H1 (cell line): ENCODE results near the gene OBSCN. TPM values are rescaled to one million over a fixed set of nuclear protein-coding genes. Genes with fewer than 3 reads are reported as not detected.

Experiments
- CTCF ChIA-PET: fragments of 300-600 bp; sonication (Branson Sonifier 250); formaldehyde crosslinking; loops from one replicate; lab custom pipeline; 2021; ENCODE audit not compliant: partially characterized antibody; lab: Charles Lee
- POLR2A ChIA-PET: fragments of 300-600 bp; sonication (Branson Sonifier 250); formaldehyde crosslinking; loops from one replicate; lab custom pipeline; 2021; ENCODE audit warnings: inconsistent platforms; ENCODE audit not compliant: partially characterized antibody; lab: Charles Lee
- DNase-seq, 2 experiments: peaks; one replicate each; pipeline versions ENCODE4 v3.0.0 to v3.0.0-alpha.2; 2010 to 2022; ENCODE audit warnings: low spot score in 2 of 2, low read depth in 1 of 2, mixed read lengths in 1 of 2
- FAIRE-seq: peaks from 2 replicates; lab custom pipeline; 2011; peaks lifted over from hg19 to GRCh38; lab: Jason Lieb, UNC
- H2AFZ ChIP-seq: 2 replicates; pipeline ENCODE4 v1.8.1; 2012; ENCODE audit warnings: low read length, inconsistent platforms
- H2AK5ac ChIP-seq: 2 replicates; pipeline ENCODE4 v1.6.1; 2013; ENCODE audit warnings: low read depth, low read length
- H2BK120ac ChIP-seq: replicated peaks from 2 replicates; pipeline ENCODE3; 2013; ENCODE audit warnings: low read depth, low read length, inconsistent platforms
- H2BK12ac ChIP-seq: 2 replicates; pipeline ENCODE4 v1.6.1; 2013; ENCODE audit warnings: low read depth, low read length
- H2BK15ac ChIP-seq: 2 replicates; pipeline ENCODE4 v1.6.1; 2013; ENCODE audit warnings: low read length
- H2BK20ac ChIP-seq: 2 replicates; pipeline ENCODE4 v1.6.1; 2013; ENCODE audit warnings: low read length
- H2BK5ac ChIP-seq: 2 replicates; pipeline ENCODE4 v1.6.1; 2013; ENCODE audit warnings: low read depth, low read length
- H3K14ac ChIP-seq: 2 replicates; pipeline ENCODE4 v1.6.1; 2013; ENCODE audit warnings: inconsistent platforms; ENCODE audit not compliant: insufficient read length
- H3K18ac ChIP-seq: 2 replicates; pipeline ENCODE4 v1.6.1; 2013; ENCODE audit warnings: low read length; ENCODE audit errors: extremely low read depth
- H3K23ac ChIP-seq: 2 replicates; pipeline ENCODE4 v1.6.1; 2013; ENCODE audit warnings: inconsistent platforms; ENCODE audit not compliant: insufficient read length
- H3K23me2 ChIP-seq: 2 replicates; pipeline ENCODE4 v1.6.1; 2013; ENCODE audit warnings: low read depth, low read length
- H3K27ac ChIP-seq: 2 replicates; pipeline ENCODE4 v1.6.1; 2011; ENCODE audit warnings: low read depth, low read length, inconsistent platforms
- H3K27me3 ChIP-seq, 4 experiments: replicated peaks in 1 of 4; 1 replicate in 1 of 4; 2 replicates in 3 of 4; pipeline versions ENCODE4 v1.6.1 to v1.8.1; 2011 to 2013; ENCODE audit warnings: low read length in 3 of 4, mild to moderate bottlenecking in 3 of 4, inconsistent platforms in 2 of 4, mixed read lengths in 2 of 4, moderate library complexity in 1 of 4; ENCODE audit not compliant: control insufficient read depth in 3 of 4, insufficient read depth in 3 of 4; ENCODE audit errors: extremely low read depth in 1 of 4
- H3K36me3 ChIP-seq, 4 experiments: 2 replicates each; pipeline versions ENCODE4 v1.6.1 to v1.8.1; 2011 to 2013; ENCODE audit warnings: mild to moderate bottlenecking in 4 of 4, low read length in 3 of 4, moderate library complexity in 2 of 4, control low read depth in 1 of 4, inconsistent platforms in 1 of 4; ENCODE audit not compliant: insufficient read depth in 4 of 4, control insufficient read depth in 2 of 4
- H3K4ac ChIP-seq: replicated peaks from 2 replicates; pipeline ENCODE3; 2013; ENCODE audit warnings: low read length, low read depth, mixed read lengths, inconsistent platforms; ENCODE audit not compliant: insufficient read length
- H3K4me1 ChIP-seq, 4 experiments: replicated peaks in 1 of 4; 1 replicate in 1 of 4; 2 replicates in 3 of 4; pipeline versions ENCODE4 v1.6.1 to v1.8.1; 2011 to 2013; ENCODE audit warnings: low read length in 3 of 4, inconsistent platforms in 2 of 4, mixed read lengths in 1 of 4; ENCODE audit not compliant: insufficient read depth in 4 of 4, control insufficient read depth in 3 of 4
- H3K4me2 ChIP-seq, 2 experiments: 2 replicates each; pipeline versions ENCODE4 v1.6.1 to v1.8.1; 2011 to 2013; ENCODE audit warnings: low read depth in 2 of 2, low read length in 2 of 2, control low read depth in 1 of 2, inconsistent platforms in 1 of 2, mild to moderate bottlenecking in 1 of 2; ENCODE audit not compliant: insufficient read depth in 1 of 2
- H3K4me3 ChIP-seq, 4 experiments: fragments of 200-600, 300-600 bp in 1 of 4; sonication (generic), shearing (Covaris generic), sonication (Bioruptor Twin) in 1 of 4; 2 replicates each; pipeline versions ENCODE4 v1.5.1 to v1.8.1; 2011 to 2016; ENCODE audit warnings: low read length in 4 of 4, low read depth in 3 of 4, control low read depth in 2 of 4, inconsistent platforms in 2 of 4, mild to moderate bottlenecking in 2 of 4, mixed read lengths in 1 of 4, moderate library complexity in 1 of 4; ENCODE audit not compliant: insufficient read depth in 2 of 4; ENCODE audit errors: extremely low read depth in 1 of 4
- H3K56ac ChIP-seq: replicated peaks from 2 replicates; pipeline ENCODE3; 2013; ENCODE audit warnings: low read depth, mild to moderate bottlenecking, mixed read lengths, low read length, inconsistent platforms; ENCODE audit not compliant: insufficient read length
- H3K79me1 ChIP-seq: 2 replicates; pipeline ENCODE4 v1.6.1; 2013; ENCODE audit warnings: low read depth, low read length, control low read depth
- H3K79me2 ChIP-seq, 2 experiments: 2 replicates each; pipeline versions ENCODE4 v1.6.1 to v1.8.1; 2012 to 2013; ENCODE audit warnings: low read length in 2 of 2, mild to moderate bottlenecking in 2 of 2, inconsistent platforms in 1 of 2; ENCODE audit not compliant: insufficient read depth in 2 of 2, control insufficient read depth in 1 of 2
- H3K9ac ChIP-seq, 4 experiments: replicated peaks in 1 of 4; 1 replicate in 1 of 4; 2 replicates in 3 of 4; pipeline versions ENCODE4 v1.6.1 to v1.8.1; 2011 to 2013; ENCODE audit warnings: low read depth in 3 of 4, low read length in 3 of 4, control low read depth in 2 of 4, mild to moderate bottlenecking in 2 of 4, moderate library complexity in 2 of 4, inconsistent platforms in 1 of 4; ENCODE audit errors: extremely low read depth in 1 of 4
- H3K9me3 ChIP-seq, 2 experiments: 2 replicates each; pipeline versions ENCODE4 v1.6.1 to v1.8.1; 2012 to 2013; ENCODE audit warnings: mild to moderate bottlenecking in 2 of 2, moderate library complexity in 2 of 2, control low read depth in 1 of 2, inconsistent platforms in 1 of 2, low read depth in 1 of 2, low read length in 1 of 2, mixed read lengths in 1 of 2; ENCODE audit not compliant: insufficient read depth in 2 of 2
- H4K20me1 ChIP-seq, 2 experiments: replicated peaks in 1 of 2; 2 replicates each; pipeline versions ENCODE3 to v1.8.1; 2011 to 2013; ENCODE audit warnings: inconsistent platforms in 2 of 2, low read length in 2 of 2, mild to moderate bottlenecking in 1 of 2; ENCODE audit not compliant: insufficient read depth in 2 of 2, control insufficient read depth in 1 of 2
- H4K5ac ChIP-seq: 2 replicates; pipeline ENCODE4 v1.6.1; 2013; ENCODE audit warnings: low read length, low read depth, mixed read lengths, inconsistent platforms; ENCODE audit not compliant: insufficient read length
- H4K8ac ChIP-seq: 2 replicates; pipeline ENCODE4 v1.8.0; 2013; ENCODE audit warnings: mild to moderate bottlenecking, moderate library complexity, low read length, inconsistent platforms; ENCODE audit not compliant: insufficient read depth; ENCODE audit errors: extremely low read depth
- H4K91ac ChIP-seq: replicated peaks from 2 replicates; pipeline ENCODE3; 2013; ENCODE audit warnings: low read length, mixed read lengths, inconsistent platforms; ENCODE audit not compliant: insufficient read length
- NRF1 ChIP-seq: IDR thresholded peaks from 2 replicates; pipeline ENCODE4 v1.6.1; 2011; ENCODE audit warnings: mild to moderate bottlenecking, low read depth, low read length, improper control_type of control experiment
- SP1 ChIP-seq: IDR thresholded peaks from 2 replicates; pipeline ENCODE4 v1.6.1; 2011; ENCODE audit warnings: low read depth, low read length
- WGBS, 2 experiments: shearing (Covaris generic) in 1 of 2; methylation state at CpG; one replicate each; pipeline versions ENCODE4 v1.1.6 to v1.1.7; 2013 to 2015; ENCODE audit warnings: low lambda C conversion rate in 2 of 2, mixed read lengths in 2 of 2, inconsistent platforms in 1 of 2, low coverage in 1 of 2, missing lambda C conversion rate in 1 of 2; ENCODE audit not compliant: insufficient replicate concordance in 2 of 2, insufficient coverage in 1 of 2, insufficient read length in 1 of 2; ENCODE audit errors: extremely low coverage in 1 of 2, missing lambda C conversion rate in 1 of 2; 5-methylcytosine and 5-hydroxymethylcytosine counted together
- polyA plus RNA-seq, 7 experiments: library from polyadenylated mRNA; depleted of rRNA in 3 of 7; stranded (reverse) in 5 of 7; unstranded in 2 of 7; fragments of >200 nt in 5 of 7; fragments of 200-250 nt in 2 of 7; gene quantifications; 1 replicate in 5 of 7; 2 replicates in 1 of 7; 4 replicates in 1 of 7; pipeline versions ENCODE4 v1.2.1 to v1.2.3, GENCODE V29; 2011 to 2013; ENCODE audit warnings: missing spikeins in 2 of 7, mixed read lengths in 2 of 7
- total RNA-seq: library from RNA; stranded (reverse); fragmentation: NEBNext Ultra II Directional; extraction: Animal tissue kit (Norgen Biotek cat#: 25700); gene quantifications from 2 replicates; pipeline ENCODE4 v1.2.1, GENCODE V29; 2021

Gene OBSCN
- total and polyA plus RNA-seq, 2 of the 8 experiments (the other 6 are each of a cell fraction or from before 2014, with no cell fraction given): 7.5 to 28.4 TPM

DNA sequence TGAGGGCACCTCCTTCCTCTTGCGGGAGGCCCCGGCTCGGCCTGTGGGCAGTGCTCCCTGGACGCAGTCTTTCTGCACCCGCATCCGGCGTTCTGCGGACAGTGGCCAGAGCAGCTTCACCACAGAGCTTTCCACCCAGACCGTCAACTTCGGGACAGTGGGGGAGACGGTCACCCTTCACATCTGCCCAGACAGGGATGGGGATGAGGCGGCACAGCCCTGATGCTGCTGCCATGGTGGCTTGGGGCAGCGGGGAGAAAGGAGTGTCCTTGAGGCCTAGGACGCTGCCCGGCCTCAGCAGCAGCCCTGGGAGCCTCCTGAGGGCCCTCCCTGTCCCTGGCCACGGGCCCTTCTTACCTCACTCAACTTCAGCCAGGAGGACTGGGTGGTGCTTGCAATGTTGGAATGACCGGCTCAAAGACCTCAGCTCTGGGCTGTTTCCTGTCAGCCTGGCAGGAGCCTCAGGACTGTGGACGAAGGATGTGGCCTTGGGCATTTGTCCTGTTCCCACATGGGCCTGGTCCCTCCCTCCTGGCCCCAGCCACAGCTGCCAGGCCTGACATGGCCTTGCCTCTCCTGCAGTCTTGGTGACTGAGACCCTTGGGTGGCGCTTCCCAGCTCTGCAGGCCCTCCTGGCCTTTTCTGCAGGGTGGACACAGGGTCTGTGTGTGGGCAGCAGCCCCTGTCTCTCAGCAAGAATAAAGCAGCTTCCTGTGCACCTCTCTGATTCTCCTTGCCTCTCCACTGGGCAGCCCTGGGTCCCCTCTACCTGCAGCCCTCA is 152.9 kb downstream of the OBSCN start:
- H3K4me2 ChIP-seq: no peak overlapping the region
- no peak overlapping the region for H3K56ac ChIP-seq
- H3K18ac ChIP-seq: no peak overlapping the region
- no peaks in the 10 kb centered on the region; a peak in 2 of 7 replicates for H3K27me3 ChIP-seq
- no peak overlapping the region for H3K4ac ChIP-seq
- no peak overlapping the region for H2BK12ac ChIP-seq
- H3K23ac ChIP-seq: no peak overlapping the region
- DNase-seq: no peak
- no peak overlapping the region for H2AFZ ChIP-seq
- TF ChIP-seq SP1: no peak
- TF ChIP-seq NRF1: no peak
- TF ChIP-seq, all 59 proteins: peak for 0
- H3K23me2 ChIP-seq: no peaks in the 10 kb centered on the region
- POLR2A ChIA-PET: interaction anchor here (1.0 to 1.7 kb wide), 3 partner anchors 8 to 97 kb away, joined by 3 to 4 read pairs (median 3); a partner anchor contains a TSS
- CTCF ChIA-PET: no interaction called here
- H4K5ac ChIP-seq: no peak overlapping the region
- H3K27ac ChIP-seq: no peak overlapping the region
- no peaks in the 10 kb centered on the region; a peak in 2 of 7 replicates for H3K4me1 ChIP-seq
- H3K14ac ChIP-seq: no peak overlapping the region
- no peak overlapping the region for H3K9ac ChIP-seq
- H3K9me3 ChIP-seq: peaks cover 0 to 3% of the 10 kb centered on the region in 2 experiments; a peak in 1 of 4 replicates
- H3K36me3 ChIP-seq: no peaks in the 10 kb centered on the region
- H2BK5ac ChIP-seq: no peak overlapping the region
- no peak overlapping the region for H2BK120ac ChIP-seq
- no peak for FAIRE-seq
- no peak overlapping the region for H2BK20ac ChIP-seq
- H3K79me1 ChIP-seq: no peaks in the 10 kb centered on the region
- H4K20me1 ChIP-seq: no peaks in the 10 kb centered on the region
- WGBS, 2 experiments: 93% methylated on average over 19 of the region's 19 CpGs; no CpG with 5 or more reads in 1 of the 2 experiments
- H3K79me2 ChIP-seq: no peaks in the 10 kb centered on the region
- no peak overlapping the region for H4K91ac ChIP-seq
- no peak overlapping the region for H2BK15ac ChIP-seq
- no peak overlapping the region; the same call in 1 of the 2 replicates for H4K8ac ChIP-seq
- H2AK5ac ChIP-seq: no peak overlapping the region
- no peak overlapping the region for H3K4me3 ChIP-seq
